Activated CD4-positive, alpha-beta T cell treated with anti-CD3 and anti-CD28 coated beads, Interleukin-10, Interleukin-2, amounts not matched to agents 100 ng/mL and 50 ng/mL, durations not matched to agents 16 hours and 8 hours (primary cell): ENCODE data around the gene MEGF6.
"Not testable (repeated sequence)": the region's sequence is repeated elsewhere in the genome, so short reads cannot be mapped to it uniquely, and the experiment has no call there.

Experiments
- DNase-seq: peaks from one replicate; pipeline ENCODE4 v3.0.0-alpha.2; 2020

MEGF6 gene

GRCh38 chr1:3590951-3591865 lies 20.1 kb downstream of the MEGF6 start:
- no peak for DNase-seq

- DNase-seq: no peak
These were observed 21.1 kb downstream of the MEGF6 start for GRCh38 chr1:3590139-3590763.

GRCh38 chr1:3588395-3588794 lies 22.9 kb downstream of the MEGF6 start:
- DNase-seq: no peak

- no peak for DNase-seq
These were observed 24.1 kb downstream of the MEGF6 start for GRCh38 chr1:3586986-3587759.

- DNase-seq: no peak
These were observed 25.3 kb downstream of the MEGF6 start for GRCh38 chr1:3585940-3586568.

GRCh38 chr1:3585353-3585868 lies 25.9 kb downstream of the MEGF6 start:
- not testable (repeated sequence) for DNase-seq

- DNase-seq: no peak
These were observed 26.4 kb downstream of the MEGF6 start for GRCh38 chr1:3584915-3585314.

- not testable (repeated sequence) for DNase-seq
These were observed 27.6 kb downstream of the MEGF6 start for GRCh38 chr1:3583751-3584150.

- no peak for DNase-seq
These were observed 29.8 kb downstream of the MEGF6 start for GRCh38 chr1:3581296-3582036.

- DNase-seq: no peak
These were observed 31.1 kb downstream of the MEGF6 start for GRCh38 chr1:3580231-3580630.

GRCh38 chr1:3579626-3580025 lies 31.7 kb downstream of the MEGF6 start:
- no peak for DNase-seq

GRCh38 chr1:3578906-3579305 lies 32.4 kb downstream of the MEGF6 start:
- DNase-seq: no peak

GRCh38 chr1:3578433-3578805 lies 32.9 kb downstream of the MEGF6 start:
- DNase-seq: no peak

GRCh38 chr1:3577711-3578432 lies 33.4 kb downstream of the MEGF6 start:
- no peak for DNase-seq

GRCh38 chr1:3577300-3577699 lies 34.0 kb downstream of the MEGF6 start:
- no peak for DNase-seq

- DNase-seq: no peak
These were observed 35.3 kb downstream of the MEGF6 start for GRCh38 chr1:3575993-3576392.

- not testable (repeated sequence) for DNase-seq
These were observed 35.8 kb downstream of the MEGF6 start for GRCh38 chr1:3575515-3575914.

- no peak for DNase-seq
These were observed 37.8 kb downstream of the MEGF6 start for GRCh38 chr1:3573500-3573899.

GRCh38 chr1:3572638-3573037 lies 38.7 kb downstream of the MEGF6 start:
- DNase-seq: not testable (repeated sequence)

GRCh38 chr1:3571263-3571662 lies 40.0 kb downstream of the MEGF6 start:
- DNase-seq: no peak
